ENCODE measurements around the gene ERCC6L2.

The ERCC6L2 gene

GRCh38 chr9:95862343-95862742 lies 13.1 kb upstream of the ERCC6L2 start:
- no peak for DNase-seq (ENCODE audit: low spot score)

GRCh38 chr9:95864852-95865580 lies 10.5 kb upstream of the ERCC6L2 start:
- no peak for DNase-seq (ENCODE audit: low spot score)

GRCh38 chr9:95870352-95870751 lies 5.1 kb upstream of the ERCC6L2 start:
- no peak for DNase-seq (ENCODE audit: low spot score)

GRCh38 chr9:95870906-95871305 lies 4.6 kb upstream of the ERCC6L2 start:
- DNase-seq (ENCODE audit: low spot score), result no peak

DNA sequence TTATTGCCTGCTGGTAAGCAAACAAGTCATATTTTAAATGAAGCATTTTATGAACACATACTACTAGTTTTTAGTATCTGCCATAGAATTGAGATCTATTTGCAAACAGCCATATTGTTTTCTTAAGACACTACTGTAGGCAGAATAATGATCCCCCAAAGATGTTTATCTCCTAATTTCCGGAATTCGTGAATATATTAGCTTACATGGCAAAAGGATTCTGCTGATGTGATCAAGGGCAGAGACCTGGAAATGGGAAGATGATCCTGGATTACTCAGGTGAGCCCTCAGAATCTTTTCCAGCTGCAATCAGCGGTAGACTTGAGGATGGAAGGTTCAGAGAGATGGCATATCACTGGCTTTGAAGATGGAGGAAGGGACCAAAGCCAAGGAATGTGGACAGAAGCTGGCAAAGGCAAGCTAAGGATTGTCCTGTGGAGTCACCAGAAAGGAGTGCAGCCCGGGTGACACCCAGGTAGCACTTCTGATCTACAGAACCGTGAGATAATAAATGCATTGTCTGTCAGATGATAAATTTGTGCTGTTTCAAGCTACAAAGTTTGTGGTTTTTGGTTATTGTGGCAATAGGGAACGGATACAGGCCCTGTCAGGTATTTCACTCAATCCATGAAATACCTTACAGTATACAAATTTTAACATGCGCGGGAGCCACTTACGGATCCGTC lies 1.0 kb upstream of the ERCC6L2 start:
- DNase-seq (ENCODE audit: low spot score), result no peak

DNA sequence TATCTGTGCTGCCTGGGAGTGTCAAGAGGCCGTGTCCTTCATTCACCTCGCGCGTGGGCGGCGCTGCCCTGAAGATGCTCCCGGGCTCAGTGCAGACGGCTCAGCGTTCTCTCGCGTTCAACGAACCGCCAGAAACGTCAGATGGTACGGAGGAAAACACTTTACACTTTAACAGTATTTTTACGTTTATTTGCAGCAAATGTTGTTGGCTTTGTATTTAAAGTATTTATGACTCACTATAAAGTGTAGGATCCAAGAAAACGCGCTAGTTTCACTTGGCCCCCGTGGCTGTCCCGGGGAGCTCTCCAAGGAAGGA lies 544 bp upstream of the ERCC6L2 start:
- DNase-seq (ENCODE audit: low spot score), result peak; percentile 53

DNA sequence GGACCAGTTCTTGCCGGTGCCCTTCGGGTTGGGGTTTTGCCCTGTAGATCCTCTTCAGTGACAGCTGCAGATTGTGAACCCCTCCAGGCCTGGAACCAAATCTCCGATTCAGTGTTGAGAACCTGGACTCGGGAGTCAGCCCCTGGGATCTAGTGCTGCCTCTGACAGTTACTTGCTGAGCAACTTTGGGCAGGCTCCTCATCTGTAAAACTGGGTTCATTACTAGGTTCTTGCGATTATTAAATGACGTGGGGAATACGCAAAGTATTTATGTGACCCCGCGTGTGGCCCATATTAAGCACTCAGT lies 600 bp downstream of the ERCC6L2 start:
- no peak for DNase-seq (ENCODE audit: low spot score)

DNA sequence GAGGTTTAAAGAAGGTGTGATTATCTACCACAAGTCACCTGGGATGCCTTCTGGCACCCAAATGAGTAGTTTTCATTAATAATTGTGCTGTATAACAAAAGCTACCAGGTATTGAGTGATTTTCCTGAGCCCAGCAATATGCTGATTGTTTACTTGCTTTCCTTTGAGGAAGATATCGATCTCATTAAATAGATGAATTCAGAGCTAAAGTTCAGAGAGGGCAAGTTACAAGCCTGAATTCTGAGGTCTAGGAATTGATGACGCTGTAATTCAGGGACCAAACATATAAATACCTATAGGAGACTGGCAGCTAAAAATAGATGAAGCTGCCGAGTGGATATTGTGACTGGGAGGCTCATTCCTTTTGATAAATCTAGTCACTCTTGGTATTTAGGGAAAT lies 1.1 kb downstream of the ERCC6L2 start:
- peak; percentile 27 for DNase-seq (ENCODE audit: low spot score)

- no peak for DNase-seq (ENCODE audit: low spot score)
These were observed 2.5 kb downstream of the ERCC6L2 start for GRCh38 chr9:95877984-95878383.

DNA sequence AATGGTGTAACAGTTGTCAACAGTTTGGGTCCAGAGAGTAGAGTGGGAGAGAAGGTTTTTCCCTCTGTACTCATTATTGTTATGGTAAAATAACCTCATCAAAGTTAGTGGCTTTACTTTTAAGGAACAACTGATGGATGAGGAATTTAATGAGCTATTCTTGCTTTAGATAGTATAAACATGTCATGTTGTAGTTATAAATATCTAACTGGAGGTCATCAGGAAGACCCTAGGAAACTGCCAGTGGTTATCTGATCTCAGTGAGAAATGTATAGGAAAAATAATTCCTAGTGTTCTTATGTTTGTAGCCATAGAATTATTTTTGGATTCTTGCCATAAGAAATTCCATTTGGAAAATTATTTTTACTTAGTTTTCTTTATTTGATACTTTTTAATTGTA lies 4.1 kb downstream of the ERCC6L2 start:
- no peak for DNase-seq (ENCODE audit: low spot score)

DNA sequence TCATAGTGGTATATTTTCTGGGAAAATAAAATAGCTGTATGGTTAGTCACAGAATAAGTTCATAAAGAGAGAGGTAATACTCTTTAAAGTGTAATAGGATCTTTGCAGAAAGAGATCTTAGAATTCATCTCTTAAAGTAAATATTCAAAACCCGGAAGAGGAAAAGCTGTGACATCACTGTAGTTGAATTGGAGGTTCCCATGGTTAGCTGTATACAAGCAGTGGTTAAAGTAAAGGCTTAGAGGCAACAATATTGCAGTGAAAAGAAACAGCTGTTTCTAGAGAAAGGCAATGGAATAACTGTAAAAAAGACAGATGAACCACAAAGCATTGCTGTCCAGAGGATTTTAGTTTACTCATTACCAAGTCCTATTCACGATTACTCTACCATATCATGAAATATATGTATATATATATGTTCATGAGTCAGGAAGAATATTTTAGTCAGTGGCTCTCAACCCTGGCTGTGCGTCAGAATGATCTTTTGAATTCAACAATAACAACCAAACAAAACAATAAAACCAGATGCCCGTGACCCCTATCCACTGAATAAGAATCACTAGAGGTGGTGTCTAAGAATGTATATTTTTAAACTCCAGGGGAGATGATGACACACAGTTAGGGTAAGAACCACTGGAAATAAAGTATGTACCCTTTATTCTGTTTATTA lies 4.7 kb downstream of the ERCC6L2 start:
- no peak for DNase-seq (ENCODE audit: low spot score)

GRCh38 chr9:95887926-95888497 lies 12.5 kb downstream of the ERCC6L2 start:
- no peak for DNase-seq (ENCODE audit: low spot score)

GRCh38 chr9:95890594-95890993 lies 15.1 kb downstream of the ERCC6L2 start:
- no peak for DNase-seq (ENCODE audit: low spot score)

DNA sequence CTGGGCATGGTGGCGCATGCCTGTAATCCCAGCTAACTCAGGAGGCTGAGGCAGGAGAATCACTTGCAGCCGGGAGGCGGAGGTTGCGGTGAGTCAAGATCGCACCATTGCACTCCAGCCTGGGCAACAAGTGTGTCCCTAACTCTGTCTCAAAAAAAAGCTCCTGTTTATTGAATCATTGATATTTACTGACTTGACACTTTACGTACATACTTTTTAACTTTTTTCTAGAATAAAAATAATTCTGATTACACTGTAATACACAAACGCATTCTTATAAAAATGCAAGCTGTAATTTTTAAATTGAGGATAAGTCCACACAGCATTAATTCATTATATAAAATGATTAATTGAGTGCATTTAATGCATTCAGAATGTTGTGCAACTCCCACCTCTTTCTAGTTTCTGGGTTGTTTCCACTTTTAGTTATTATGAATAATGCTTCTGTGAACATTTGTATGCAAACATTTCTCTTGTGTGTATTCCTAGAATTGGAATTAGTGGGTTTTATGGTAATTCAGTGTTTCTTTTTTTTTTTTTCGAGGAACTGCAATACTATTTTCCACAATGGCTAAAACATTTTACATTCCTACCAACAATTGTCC lies 15.7 kb downstream of the ERCC6L2 start:
- DNase-seq (ENCODE audit: low spot score), result no peak

DNA sequence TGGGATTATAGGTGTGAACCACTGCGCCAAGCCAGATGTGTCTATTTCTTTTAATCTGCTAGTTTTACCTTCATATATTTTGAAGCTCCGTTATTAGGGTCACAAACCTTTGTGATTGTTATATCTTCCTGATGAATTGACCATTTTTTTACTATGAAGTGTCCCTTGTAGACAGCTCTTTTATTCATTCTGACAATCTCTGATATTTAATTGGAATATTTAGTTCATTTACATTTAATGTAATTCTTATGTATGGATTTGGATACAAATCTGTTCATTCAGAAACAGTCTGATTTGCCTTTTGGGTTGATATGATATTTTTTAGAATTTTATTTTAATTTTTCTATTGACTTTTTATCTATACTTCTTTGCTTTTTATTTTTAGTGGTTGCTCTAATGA lies 17.2 kb downstream of the ERCC6L2 start:
- DNase-seq (ENCODE audit: low spot score), result no peak

DNA sequence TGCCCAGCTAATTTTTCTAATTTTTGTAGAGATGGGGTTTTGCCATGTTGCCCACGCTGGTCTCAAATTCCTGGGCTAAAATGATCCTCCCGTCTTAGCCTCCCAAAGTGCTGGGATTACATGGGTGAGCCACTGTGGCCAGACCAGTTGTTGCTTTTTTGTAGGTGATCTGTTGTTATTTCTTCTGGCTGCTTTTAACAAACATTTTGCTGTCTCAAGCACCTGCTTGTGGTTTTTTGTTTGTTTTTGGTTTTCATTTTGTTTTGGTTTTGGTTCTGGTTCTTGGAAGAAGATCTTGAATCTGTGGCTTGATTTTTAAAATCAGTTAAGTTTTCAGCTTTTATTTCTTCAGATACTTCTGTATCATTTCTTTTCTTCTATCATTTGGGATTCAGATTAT lies 21.1 kb downstream of the ERCC6L2 start:
- DNase-seq (ENCODE audit: low spot score), result no peak

DNA sequence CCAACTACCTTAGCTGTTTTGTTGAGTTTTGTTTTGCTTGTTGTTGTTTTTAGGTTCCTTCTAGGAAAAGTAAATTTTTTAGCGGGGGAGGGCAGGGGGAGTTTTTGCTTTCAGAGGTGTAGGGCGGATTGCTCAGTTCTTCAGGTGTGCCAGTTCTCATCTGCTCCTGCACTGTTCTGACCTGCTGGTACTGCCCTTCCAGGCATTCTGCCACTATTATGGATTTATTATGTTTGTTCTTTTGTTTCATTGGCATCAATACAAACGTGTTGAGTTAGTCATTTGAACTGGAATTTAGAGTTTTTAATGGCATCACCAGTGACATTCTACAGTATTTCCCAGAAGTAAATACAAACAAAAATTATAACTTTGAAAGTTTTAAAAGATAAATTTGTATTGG lies 26.0 kb downstream of the ERCC6L2 start:
- DNase-seq (ENCODE audit: low spot score), result no peak

- no peak for DNase-seq (ENCODE audit: low spot score)
These were observed 27.9 kb downstream of the ERCC6L2 start for GRCh38 chr9:95903398-95903797.

DNA sequence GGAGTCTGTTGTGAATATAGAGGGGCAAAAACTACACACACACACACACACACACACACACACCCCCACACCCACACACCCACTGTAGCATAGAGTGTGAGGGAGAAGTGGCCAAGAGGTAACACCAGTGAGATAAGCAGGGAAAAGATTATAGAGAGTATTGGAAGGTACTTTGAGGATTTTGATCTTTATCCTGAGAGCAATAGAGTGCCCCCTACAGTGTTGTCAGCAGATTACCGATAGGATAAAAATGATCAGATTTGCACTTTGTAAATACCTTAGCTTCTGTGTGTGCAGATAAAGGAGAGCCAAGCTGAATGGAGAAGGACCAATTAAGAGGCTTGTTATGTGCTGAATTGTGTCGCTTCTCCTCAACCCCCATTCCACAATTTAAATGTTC lies 32.3 kb downstream of the ERCC6L2 start:
- no peak for DNase-seq (ENCODE audit: low spot score)

GRCh38 chr9:95910023-95910707 lies 34.7 kb downstream of the ERCC6L2 start:
- DNase-seq (ENCODE audit: low spot score), result no peak

DNA sequence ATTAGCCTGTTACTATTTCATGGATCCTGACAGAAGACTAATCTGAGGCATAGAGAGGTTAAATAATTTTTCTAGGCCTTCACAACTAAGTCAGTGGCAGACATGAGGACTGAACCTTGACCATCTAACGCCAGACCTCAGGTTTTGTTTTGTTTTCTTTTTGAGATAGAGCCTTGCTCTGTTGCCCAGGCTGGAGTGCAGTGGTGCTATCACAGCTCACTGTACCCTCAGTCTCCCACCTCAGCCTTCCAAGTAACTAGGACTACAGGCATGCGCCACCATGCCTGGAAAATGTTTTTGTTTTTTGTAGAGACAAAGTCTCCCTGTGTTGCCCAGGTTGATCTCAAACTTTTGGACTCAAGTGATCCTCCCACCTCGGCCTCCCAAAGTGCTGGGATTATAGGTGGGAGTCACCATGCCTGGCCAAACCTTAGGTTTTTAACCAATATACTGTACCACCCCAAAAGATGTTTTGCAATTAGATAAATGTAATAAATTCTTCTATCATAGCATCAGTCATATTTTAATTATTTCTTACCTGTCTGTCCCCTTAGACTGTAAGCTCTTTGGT lies 35.4 kb downstream of the ERCC6L2 start:
- no peak for DNase-seq (ENCODE audit: low spot score)

DNA sequence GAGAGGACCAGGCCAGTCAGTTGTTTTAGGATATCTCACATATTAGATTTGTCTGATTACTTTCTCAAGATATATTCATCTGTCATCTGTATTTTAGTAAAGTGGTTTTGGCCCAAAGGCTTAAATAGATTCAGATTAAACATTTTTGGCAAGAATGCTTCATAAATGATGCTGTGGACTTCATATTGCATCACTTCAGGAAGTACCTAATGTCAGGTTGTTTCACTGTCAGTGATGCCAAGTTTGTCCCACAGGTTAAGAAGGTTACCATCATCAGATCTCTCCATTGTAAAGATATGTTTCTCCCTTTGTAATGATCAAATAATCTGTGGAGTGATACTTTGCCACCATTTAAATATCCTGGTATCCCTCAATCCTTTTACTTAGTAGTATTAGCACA lies 37.3 kb downstream of the ERCC6L2 start:
- DNase-seq (ENCODE audit: low spot score), result no peak
